ENCODE data around the gene NIBAN1. TPM values are rescaled to one million over a fixed set of nuclear protein-coding genes. Genes with fewer than 3 reads are reported as not detected.

Gene NIBAN1
- total and polyA plus RNA-seq, 2 donors (not counting 3 experiments of a cell fraction or from before 2014, with no cell fraction given) = 0.23 to 2.8 TPM

- H3K9me3 ChIP-seq (replicated peaks; ENCODE audit: control insufficient read depth, insufficient read depth, low read length) = no peaks in the 10 kb centered on the region
- ChIA-PET POLR2A (no interaction called here), CTCF (interaction anchor here (1.4 to 1.5 kb wide), 2 partner anchors 168 to 169 kb away, joined by 3 to 20 read pairs; no protein-coding TSS in a partner anchor)
- H3K9me1 ChIP-seq (replicated peaks; ENCODE audit: control insufficient read depth, extremely low read depth, insufficient read depth, low read length) = no peaks in the 10 kb centered on the region
- H3K4me2 ChIP-seq (ENCODE audit: insufficient read depth, low read length) = no peak overlapping the region
- H4K20me1 ChIP-seq (replicated peaks; ENCODE audit: control insufficient read depth, extremely low read depth, insufficient read depth, low read length) = no peaks in the 10 kb centered on the region
- H3K27ac ChIP-seq (ENCODE audit: insufficient read depth, low read depth, low read length) = no peak overlapping the region
- peaks cover 18 to 20% of the 10 kb centered on the region in 2 experiments for H3K27me3 ChIP-seq (ENCODE audit: control insufficient read depth in 2 of 2, insufficient read depth in 2 of 2, low read length in 2 of 2)
- no peak for TF ChIP-seq MAX (IDR thresholded peaks at IDR 0.05; ENCODE audit: insufficient read depth, insufficient read length)
- no peak for TF ChIP-seq CTCF (IDR thresholded peaks at IDR 0.05; ENCODE audit: extremely low read depth in 1 of 2, insufficient read depth in 1 of 2, low read depth in 1 of 2, low read length in 2 of 2)
- TF ChIP-seq POLR2AphosphoS5 (IDR thresholded peaks at IDR 0.05; ENCODE audit: insufficient read depth, low read depth, low read length) = no peak
- no peak for TF ChIP-seq MYC (IDR thresholded peaks at IDR 0.05; ENCODE audit: low read depth, low read length)
- no peaks in the 10 kb centered on the region for H3K36me3 ChIP-seq (ENCODE audit: control insufficient read depth in 2 of 2, extremely low read depth in 1 of 2, insufficient read depth in 2 of 2, low read length in 2 of 2)
- H3K4me1 ChIP-seq (ENCODE audit: control insufficient read depth, extremely low read depth, insufficient read depth, low read length) = peaks cover 12% of the 10 kb centered on the region
- H3K4me3 ChIP-seq (replicated peaks in 1 of 3; ENCODE audit: insufficient read depth in 1 of 3, low read depth in 1 of 3, low read length in 3 of 3) = no peak overlapping the region
- intact Hi-C loops (cut with micrococcal nuclease) = no loop called here
- FAIRE-seq (no peak), DNase-seq (ENCODE audit: low read depth, low spot score) (no peak)
- dilution Hi-C loops (cut with MboI; ENCODE audit: extremely low pct_ligation_motif_present, low sequenced_read_pairs) = no loop called here
- H3K9ac ChIP-seq (replicated peaks; ENCODE audit: extremely low read depth, insufficient read depth, low read length) = no peak overlapping the region
- no peak overlapping the region for H2AFZ ChIP-seq (ENCODE audit: low read depth, low read length)
- BruUV-seq (replicated peaks) = no TSS peak
- no peaks in the 10 kb centered on the region for H3K79me2 ChIP-seq (ENCODE audit: control insufficient read depth, insufficient read depth, low read length)
These were observed 1.0 kb upstream of the NIBAN1 start for GRCh38 chr1:184975208-184975870.

- intact Hi-C loops (cut with micrococcal nuclease) (no loop called here), dilution Hi-C loops (cut with MboI; ENCODE audit: extremely low pct_ligation_motif_present, low sequenced_read_pairs) (no loop called here)
- H3K36me3 ChIP-seq (ENCODE audit: control insufficient read depth in 2 of 2, extremely low read depth in 1 of 2, insufficient read depth in 2 of 2, low read length in 2 of 2) = no peaks in the 10 kb centered on the region
- DNase-seq (ENCODE audit: low read depth, low spot score) (no peak), FAIRE-seq (no peak)
- CTCF ChIA-PET = interaction anchor here (0.6 to 2.3 kb wide), 6 partner anchors 9 to 196 kb away, joined by 3 to 20 read pairs (median 3); no protein-coding TSS in a partner anchor
- H3K4me1 ChIP-seq (ENCODE audit: control insufficient read depth, extremely low read depth, insufficient read depth, low read length) = peaks cover 12% of the 10 kb centered on the region
- TF ChIP-seq POLR2AphosphoS5 (IDR thresholded peaks at IDR 0.05; ENCODE audit: insufficient read depth, low read depth, low read length) (no peak), CTCF (IDR thresholded peaks at IDR 0.05; ENCODE audit: extremely low read depth in 1 of 2, insufficient read depth in 1 of 2, low read depth in 1 of 2, low read length in 2 of 2) (no peak), JUN (IDR thresholded peaks at IDR 0.05; ENCODE audit: borderline replicate concordance, insufficient read depth, insufficient read length, low read depth) (no peak), MAX (IDR thresholded peaks at IDR 0.05; ENCODE audit: insufficient read depth, insufficient read length) (no peak), EZH2 (IDR thresholded peaks at IDR 0.05; ENCODE audit: borderline replicate concordance, low read depth, low read length, severe bottlenecking) (no peak), MYC (IDR thresholded peaks at IDR 0.05; ENCODE audit: low read depth, low read length) (no peak)
- peaks cover 18 to 20% of the 10 kb centered on the region in 2 experiments for H3K27me3 ChIP-seq (ENCODE audit: control insufficient read depth in 2 of 2, insufficient read depth in 2 of 2, low read length in 2 of 2)
- peak overlapping the region; percentile 89 for H3K4me2 ChIP-seq (ENCODE audit: insufficient read depth, low read length)
- no peak overlapping the region for H3K9ac ChIP-seq (replicated peaks; ENCODE audit: extremely low read depth, insufficient read depth, low read length)
- H2AFZ ChIP-seq (ENCODE audit: low read depth, low read length) = peak overlapping the region; percentile 84
- H3K79me2 ChIP-seq (ENCODE audit: control insufficient read depth, insufficient read depth, low read length) = no peaks in the 10 kb centered on the region
- no TSS peak for BruUV-seq (replicated peaks)
- POLR2A ChIA-PET = no interaction called here
- no peak overlapping the region for H3K4me3 ChIP-seq (replicated peaks in 1 of 3; ENCODE audit: insufficient read depth in 1 of 3, low read depth in 1 of 3, low read length in 3 of 3)
- H3K27ac ChIP-seq (ENCODE audit: insufficient read depth, low read depth, low read length) = no peak overlapping the region
- H4K20me1 ChIP-seq (replicated peaks; ENCODE audit: control insufficient read depth, extremely low read depth, insufficient read depth, low read length) = no peaks in the 10 kb centered on the region
- no peaks in the 10 kb centered on the region for H3K9me3 ChIP-seq (replicated peaks; ENCODE audit: control insufficient read depth, insufficient read depth, low read length)
- no peaks in the 10 kb centered on the region for H3K9me1 ChIP-seq (replicated peaks; ENCODE audit: control insufficient read depth, extremely low read depth, insufficient read depth, low read length)
These were observed 468 bp upstream of the NIBAN1 start for GRCh38 chr1:184974837-184975115.

Data from endothelial cell of umbilical vein (primary cell).